SH-SY5Y (cell line): Measurements from ENCODE around the gene VWDE.

Source experiments
- GATA2 ChIP-seq: IDR thresholded peaks from 2 replicates; pipeline ENCODE4 v1.6.1; 2011; ENCODE audit warnings: mild to moderate bottlenecking, low read depth, low read length
- GATA3 ChIP-seq: IDR thresholded peaks from 2 replicates; pipeline ENCODE4 v1.6.1; 2011; ENCODE audit warnings: low read depth, mild to moderate bottlenecking, low read length, moderate library complexity

DNA sequence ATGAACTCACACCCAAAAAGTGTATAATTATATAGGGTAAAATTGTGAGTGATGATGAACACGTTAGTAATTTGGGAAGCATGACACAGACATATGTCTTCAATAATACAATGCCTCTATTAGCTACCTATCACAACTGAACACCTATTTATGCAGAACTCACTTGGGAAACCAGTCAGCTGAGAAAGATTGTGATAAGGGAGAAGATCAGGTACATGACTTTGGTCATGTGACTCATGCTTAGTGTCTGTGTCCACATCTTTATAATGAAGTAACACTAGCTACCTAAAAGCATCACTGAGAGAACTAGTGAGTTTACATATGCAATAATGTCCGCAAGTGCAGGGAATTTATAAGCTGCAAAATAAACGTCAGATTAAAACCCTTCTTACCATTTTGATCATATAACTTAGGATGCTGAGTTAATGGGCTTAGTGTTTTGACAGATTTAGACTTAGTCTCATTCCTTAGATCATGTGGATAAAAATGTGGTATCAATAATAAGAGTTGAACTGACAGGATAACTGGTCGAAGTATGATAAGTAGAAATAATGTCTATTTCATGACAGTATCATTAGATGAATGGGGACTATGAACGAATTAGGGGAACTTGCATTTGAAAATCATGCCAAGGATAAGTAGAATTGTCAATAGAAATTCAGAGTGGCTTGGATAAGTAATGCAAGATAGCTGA lies 11.6 kb downstream of the VWDE start:
- TF ChIP-seq GATA2 (no peak), GATA3 (no peak)
